Uterus (tissue), 2 donors: ENCODE data around the gene PRAMEF11.

Experiments
- CTCF ChIP-seq, 4 experiments: fragments of 200-600 bp in 2 of 4; fragments of 450-650 bp in 2 of 4; sonication (generic) in 2 of 4; IDR thresholded peaks; one replicate each; pipeline ENCODE4 v1.5.1; 2016 to 2019; ENCODE audit warnings: antibody characterized with exemption in 4 of 4, mild to moderate bottlenecking in 2 of 4, moderate library complexity in 1 of 4
- POLR2A ChIP-seq, 2 donors: fragments of 450-650 bp; IDR thresholded peaks; one replicate each; pipeline ENCODE4 v1.6.1; 2016; ENCODE audit warnings: antibody characterized with exemption in 2 of 2, mild to moderate bottlenecking in 1 of 2, moderate library complexity in 1 of 2

- TF ChIP-seq CTCF (IDR thresholded peaks at IDR 0.05) (no peak), POLR2A (IDR thresholded peaks at IDR 0.05) (no peak)
Measured at GRCh38 chr1:12778907-12779306, 52.3 kb downstream of the PRAMEF11 start.
